HG02938 (cell line): ENCODE results near the gene XKR8.

ENCODE experiments used
- ATAC-seq: cut with Tn5 transposase; IDR thresholded peaks from one replicate; pipeline ENCODE4 v1.9.1; 2021; ENCODE audit warnings: mild to moderate bottlenecking, moderate library complexity; ENCODE audit not compliant: unreplicated experiment

The XKR8 gene, protein sequence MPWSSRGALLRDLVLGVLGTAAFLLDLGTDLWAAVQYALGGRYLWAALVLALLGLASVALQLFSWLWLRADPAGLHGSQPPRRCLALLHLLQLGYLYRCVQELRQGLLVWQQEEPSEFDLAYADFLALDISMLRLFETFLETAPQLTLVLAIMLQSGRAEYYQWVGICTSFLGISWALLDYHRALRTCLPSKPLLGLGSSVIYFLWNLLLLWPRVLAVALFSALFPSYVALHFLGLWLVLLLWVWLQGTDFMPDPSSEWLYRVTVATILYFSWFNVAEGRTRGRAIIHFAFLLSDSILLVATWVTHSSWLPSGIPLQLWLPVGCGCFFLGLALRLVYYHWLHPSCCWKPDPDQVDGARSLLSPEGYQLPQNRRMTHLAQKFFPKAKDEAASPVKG

GRCh38 chr1:27959792-27960603 lies at the start of gene XKR8:
Gene XKR8, plus strand, starts transcription at chr1:27959973. Its CDS starts 97 bp downstream, at chr1:27960070.
- peak; percentile 60 for ATAC-seq

DNA sequence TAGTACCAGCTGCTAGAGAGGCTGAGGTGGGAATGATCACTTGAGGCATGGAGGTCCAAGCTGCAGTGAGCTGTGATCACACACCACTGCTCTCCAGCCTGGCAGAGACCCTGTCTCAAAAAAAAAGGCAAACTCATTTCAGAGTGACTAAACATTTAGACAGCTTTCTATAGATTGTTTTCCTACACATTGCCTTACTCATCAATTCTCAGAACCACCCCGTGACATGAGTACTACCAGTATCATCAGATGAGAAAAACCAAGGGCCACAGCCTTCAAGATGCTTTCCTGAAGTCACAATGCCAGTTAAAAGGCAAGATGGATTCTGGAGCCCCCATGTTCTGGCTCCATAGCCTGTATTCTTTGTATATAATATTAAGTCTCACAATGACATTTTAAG lies 47.3 kb upstream of the XKR8 start:
- ATAC-seq: no peak

DNA sequence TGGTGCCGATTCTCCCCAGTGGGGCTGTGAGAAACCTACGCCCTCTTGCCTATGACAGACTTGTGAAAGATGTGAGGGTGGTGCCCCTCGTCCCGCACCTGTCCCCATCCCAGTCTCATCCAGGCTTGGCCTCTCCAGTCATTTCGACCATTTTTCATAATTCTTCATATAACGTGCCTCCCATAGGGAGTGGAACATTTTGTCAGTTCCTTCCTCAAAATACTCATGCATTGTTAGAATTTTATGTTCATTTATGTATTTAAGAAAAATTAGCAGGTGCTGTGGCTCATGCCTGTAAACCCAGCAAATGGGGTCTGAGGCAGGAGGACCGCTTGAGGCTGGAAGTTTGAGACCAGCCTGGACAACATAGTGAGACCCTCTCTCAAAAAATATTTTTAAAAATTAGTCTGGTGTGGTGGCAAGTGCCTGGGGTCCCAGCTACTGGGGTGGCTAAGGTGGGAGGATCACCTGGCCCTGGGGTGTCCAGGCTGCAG lies 44.6 kb upstream of the XKR8 start:
- ATAC-seq: no peak

GRCh38 chr1:27922272-27922671 lies 37.5 kb upstream of the XKR8 start:
- ATAC-seq: no peak

DNA sequence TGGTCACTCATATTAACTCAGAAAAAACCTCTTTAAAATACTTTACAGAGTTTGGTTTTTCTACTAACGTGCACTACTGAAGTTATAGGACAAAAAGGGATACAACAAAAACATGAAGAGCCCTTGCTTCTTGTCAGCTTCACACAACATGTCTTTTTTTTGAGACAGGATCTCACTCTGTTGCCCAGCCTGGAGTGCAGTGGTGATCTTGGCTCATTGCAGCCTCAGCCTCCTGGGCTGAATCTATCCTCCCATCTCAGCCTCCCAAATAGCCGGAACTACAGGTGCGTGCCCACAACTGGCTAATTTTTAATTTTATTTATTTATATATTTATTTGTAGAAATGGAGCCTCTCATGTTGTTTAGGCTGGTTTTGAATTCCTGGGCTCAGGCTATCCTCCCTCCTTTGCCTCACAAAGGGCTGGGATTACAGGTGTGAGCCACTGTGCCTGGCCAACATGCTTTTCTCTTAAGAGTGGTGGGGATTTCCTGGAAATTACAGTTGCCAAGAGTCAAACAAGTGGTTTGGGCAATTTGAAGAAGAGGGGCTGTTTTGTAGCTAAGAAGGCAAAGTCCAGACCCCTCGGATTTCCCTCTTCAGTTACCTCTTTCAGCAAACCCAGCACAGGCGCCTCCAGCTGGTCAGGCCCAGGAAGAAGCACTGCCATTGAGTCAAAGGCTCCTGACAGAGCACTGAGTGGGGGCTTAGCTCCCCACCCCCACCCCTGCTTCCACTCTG lies 31.4 kb upstream of the XKR8 start:
- no peak for ATAC-seq

DNA sequence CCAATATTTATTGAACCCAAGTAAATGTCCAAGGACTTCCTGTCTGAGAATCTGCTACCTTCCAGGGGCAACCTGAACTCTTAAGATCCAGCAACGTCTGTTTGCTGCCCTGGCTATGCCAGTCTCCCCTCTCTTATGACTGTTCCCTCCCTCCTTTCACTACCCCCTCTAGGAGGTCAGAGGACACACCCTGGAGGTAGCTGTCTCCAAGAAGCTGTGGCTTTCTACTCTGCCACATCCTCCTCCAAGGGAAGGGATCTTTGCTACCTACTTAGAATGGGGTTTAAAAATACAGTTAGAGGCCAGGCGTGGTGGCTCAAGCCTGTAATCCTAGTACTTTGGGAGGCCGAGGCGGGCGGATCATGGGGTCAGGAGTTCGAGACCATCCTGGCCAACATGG lies 28.6 kb upstream of the XKR8 start:
- ATAC-seq: no peak

DNA sequence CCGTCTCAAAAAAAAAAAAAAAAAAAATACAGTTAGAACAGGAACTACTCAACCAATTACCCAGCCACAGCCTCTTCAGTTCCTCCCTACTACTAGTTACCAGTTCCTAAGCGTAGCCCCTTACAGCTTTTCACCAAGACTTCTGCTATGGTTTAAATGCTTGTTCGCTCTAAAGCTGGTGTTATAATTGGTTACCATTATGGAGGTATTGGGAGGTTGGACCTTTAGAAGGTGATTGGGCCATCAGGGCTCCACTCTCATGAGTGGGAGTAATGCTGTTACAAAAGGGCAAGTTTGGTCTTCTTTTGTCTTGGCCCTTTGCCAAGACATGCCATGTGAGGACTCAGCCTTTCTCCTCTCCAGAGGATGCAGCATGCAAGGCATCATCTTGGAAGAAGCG lies 28.0 kb upstream of the XKR8 start:
- no peak for ATAC-seq

DNA sequence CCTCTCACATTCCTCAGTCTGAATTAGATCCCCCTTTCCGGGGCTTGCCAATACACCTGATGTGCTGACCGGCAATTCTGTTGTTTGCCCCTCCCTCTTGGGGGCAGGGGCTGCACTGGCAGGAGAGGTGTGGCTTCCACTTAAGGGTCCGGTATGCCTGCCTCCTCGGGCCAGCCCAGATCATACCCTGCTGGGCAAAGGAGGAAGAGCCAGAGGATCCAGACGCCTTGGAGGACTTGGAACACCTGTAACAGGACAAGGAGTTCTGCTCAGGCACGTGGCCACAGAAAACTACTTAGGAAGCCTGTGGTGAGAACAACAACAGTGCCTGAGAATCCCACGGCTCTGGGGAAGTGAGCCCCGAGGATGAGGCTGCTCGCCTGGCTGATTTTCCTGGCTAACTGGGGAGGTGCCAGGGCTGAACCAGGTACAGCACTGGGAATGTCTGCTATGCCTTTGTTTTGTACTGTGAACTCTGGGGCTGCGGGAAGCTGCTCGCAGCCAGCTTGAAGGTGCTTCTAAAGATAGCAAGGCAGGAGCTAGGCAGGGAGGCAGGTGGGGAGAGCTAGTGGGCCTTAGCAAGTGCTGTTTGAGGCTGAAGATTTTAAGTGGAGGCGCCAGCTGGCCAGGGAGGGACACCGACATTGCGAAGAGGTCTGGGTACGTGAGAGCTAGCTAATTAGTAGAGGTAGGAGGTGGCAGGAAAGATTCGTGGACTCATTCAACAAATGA lies 24.8 kb upstream of the XKR8 start, which contains the start of gene SMPDL3B:
TSS of gene SMPDL3B (plus strand) at position 183 of the 732 bp plus-strand sequence. CDS start at position 367, 184 bp downstream.
- no peak for ATAC-seq

DNA sequence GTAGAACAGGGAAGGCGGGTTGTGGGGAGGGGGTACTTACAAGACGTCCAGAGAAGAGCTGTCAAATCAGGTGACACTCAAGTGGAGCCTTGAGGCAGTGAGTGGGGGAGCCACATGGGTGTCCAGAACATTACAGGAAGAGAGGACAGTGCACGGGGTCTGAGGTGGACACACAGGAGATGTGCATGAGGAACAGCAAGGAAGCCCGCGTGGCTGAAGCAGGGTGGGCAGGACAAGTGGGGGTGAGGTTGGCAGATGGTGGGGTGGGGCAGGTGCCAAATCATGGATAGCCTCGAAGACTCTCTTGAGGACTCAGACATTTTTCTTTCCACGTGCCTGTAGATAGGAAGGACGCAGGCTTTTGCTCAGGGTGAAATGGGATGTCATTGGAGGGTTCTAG lies 24.1 kb upstream of the XKR8 start:
- ATAC-seq: no peak

- ATAC-seq: no peak
These were observed 23.4 kb upstream of the XKR8 start for GRCh38 chr1:27936370-27936769.

- no peak for ATAC-seq
These were observed 22.3 kb upstream of the XKR8 start for GRCh38 chr1:27937524-27937836.

- no peak for ATAC-seq
These were observed 21.3 kb upstream of the XKR8 start for GRCh38 chr1:27938488-27938887.

GRCh38 chr1:27940297-27940696 lies 19.5 kb upstream of the XKR8 start:
- ATAC-seq: no peak

GRCh38 chr1:27940870-27941560 lies 18.8 kb upstream of the XKR8 start:
- no peak for ATAC-seq

DNA sequence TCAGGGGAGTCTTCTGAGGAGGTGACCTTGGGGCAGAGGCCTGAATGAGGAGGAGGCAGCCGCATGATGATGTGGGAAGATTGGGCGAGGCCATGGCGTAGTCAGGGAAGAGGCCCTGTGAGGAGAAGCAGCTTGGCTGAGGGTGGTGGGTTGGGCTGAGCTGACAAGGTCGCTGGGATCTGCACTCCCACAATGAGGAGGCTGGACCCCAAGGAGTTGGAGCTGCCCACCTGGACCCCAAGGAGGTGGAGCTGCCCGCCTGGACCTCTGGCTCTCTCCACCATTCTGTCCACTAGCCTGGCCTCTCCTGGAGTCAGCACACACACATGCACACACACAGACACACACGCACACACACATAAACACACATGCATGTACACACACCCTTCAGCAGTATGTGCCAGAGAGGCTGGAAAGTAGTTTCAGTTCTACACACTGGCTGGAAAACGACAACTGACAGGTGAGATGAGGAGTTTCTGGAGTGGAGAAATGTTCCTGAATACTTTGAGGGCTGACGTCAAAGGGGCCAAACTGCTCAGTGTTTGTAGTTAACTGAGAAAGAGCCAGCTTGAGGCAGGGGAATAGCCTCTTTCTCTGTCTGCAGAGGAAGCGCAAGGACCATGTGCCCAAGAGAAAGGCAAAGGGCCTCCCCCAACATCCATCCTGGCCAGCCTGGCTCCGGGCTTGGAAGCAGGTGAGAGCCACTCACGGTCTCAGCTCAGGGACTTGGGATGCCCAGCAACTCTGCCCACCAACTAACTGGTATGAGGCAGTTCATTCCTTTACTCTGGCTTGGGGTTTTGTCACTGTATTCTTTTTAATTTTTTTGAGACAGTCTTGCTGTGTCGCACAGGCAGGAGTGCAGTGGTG lies 17.9 kb upstream of the XKR8 start:
- no peak for ATAC-seq

- no peak for ATAC-seq
These were observed 14.8 kb upstream of the XKR8 start for GRCh38 chr1:27945020-27945419.

- ATAC-seq: no peak
These were observed 10.7 kb upstream of the XKR8 start for GRCh38 chr1:27949027-27949426.

GRCh38 chr1:27951396-27951795 lies 8.4 kb upstream of the XKR8 start:
- no peak for ATAC-seq

GRCh38 chr1:27952147-27952546 lies 7.6 kb upstream of the XKR8 start:
- no peak for ATAC-seq
